Gastroesophageal sphincter (tissue), 3 donors: Measurements from ENCODE around the gene CATSPER3.
A peak's percentile ranks its signal among the peaks of the same experiment; 100 is the strongest.

Experiments
- POLR2AphosphoS5 ChIP-seq: sonication (generic); formaldehyde crosslinking; IDR thresholded peaks from one replicate; pipeline ENCODE4 v1.6.1; 2017; ENCODE audit warnings: antibody characterized with exemption
- TF ChIP-seq, protein P1 (sequence below), 4 experiments: fragments of 200-600 bp in 2 of 4; fragments of 450-650 bp in 2 of 4; sonication (generic) in 1 of 4; IDR thresholded peaks; one replicate each; pipeline ENCODE4 v1.5.1; 2017 to 2019; ENCODE audit warnings: antibody characterized with exemption in 4 of 4, mild to moderate bottlenecking in 2 of 4, moderate library complexity in 2 of 4

DNA sequence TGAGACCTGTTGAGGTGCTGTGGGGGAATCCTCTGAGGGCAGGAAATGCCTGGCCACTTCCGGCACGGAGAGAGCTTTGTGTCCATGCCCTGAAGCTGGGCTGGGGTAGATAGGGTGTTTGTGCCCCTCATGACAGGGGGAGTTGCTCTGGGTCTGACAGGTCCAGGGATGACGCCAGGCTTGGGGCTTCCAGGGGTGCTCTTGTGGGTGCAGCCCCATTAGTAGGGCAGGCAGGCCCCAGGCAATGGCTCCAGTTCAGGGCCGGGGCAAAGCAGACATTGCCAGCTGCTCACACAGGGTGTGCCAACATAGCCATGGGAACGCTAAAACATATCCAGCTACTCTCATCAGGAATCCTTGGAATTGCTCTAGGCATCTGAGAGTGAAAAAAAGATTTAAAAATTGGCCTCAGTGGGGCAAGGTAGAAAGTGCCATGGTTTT lies 45.3 kb downstream of the CATSPER3 start:
- TF ChIP-seq, protein P1, sequence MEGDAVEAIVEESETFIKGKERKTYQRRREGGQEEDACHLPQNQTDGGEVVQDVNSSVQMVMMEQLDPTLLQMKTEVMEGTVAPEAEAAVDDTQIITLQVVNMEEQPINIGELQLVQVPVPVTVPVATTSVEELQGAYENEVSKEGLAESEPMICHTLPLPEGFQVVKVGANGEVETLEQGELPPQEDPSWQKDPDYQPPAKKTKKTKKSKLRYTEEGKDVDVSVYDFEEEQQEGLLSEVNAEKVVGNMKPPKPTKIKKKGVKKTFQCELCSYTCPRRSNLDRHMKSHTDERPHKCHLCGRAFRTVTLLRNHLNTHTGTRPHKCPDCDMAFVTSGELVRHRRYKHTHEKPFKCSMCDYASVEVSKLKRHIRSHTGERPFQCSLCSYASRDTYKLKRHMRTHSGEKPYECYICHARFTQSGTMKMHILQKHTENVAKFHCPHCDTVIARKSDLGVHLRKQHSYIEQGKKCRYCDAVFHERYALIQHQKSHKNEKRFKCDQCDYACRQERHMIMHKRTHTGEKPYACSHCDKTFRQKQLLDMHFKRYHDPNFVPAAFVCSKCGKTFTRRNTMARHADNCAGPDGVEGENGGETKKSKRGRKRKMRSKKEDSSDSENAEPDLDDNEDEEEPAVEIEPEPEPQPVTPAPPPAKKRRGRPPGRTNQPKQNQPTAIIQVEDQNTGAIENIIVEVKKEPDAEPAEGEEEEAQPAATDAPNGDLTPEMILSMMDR (IDR thresholded peaks at IDR 0.05), result no peak
- TF ChIP-seq POLR2AphosphoS5, result peak; percentile 62
